GM21529 (cell line): Measurements from ENCODE around the gene CDH16.
"Not testable (repeated sequence)": the region's sequence is repeated elsewhere in the genome, so short reads cannot be mapped to it uniquely, and the experiment has no call there.

ENCODE experiments used
- ATAC-seq: cut with Tn5 transposase; IDR thresholded peaks from one replicate; pipeline ENCODE4 v1.9.1; 2021; ENCODE audit not compliant: unreplicated experiment

CDH16 gene, protein sequence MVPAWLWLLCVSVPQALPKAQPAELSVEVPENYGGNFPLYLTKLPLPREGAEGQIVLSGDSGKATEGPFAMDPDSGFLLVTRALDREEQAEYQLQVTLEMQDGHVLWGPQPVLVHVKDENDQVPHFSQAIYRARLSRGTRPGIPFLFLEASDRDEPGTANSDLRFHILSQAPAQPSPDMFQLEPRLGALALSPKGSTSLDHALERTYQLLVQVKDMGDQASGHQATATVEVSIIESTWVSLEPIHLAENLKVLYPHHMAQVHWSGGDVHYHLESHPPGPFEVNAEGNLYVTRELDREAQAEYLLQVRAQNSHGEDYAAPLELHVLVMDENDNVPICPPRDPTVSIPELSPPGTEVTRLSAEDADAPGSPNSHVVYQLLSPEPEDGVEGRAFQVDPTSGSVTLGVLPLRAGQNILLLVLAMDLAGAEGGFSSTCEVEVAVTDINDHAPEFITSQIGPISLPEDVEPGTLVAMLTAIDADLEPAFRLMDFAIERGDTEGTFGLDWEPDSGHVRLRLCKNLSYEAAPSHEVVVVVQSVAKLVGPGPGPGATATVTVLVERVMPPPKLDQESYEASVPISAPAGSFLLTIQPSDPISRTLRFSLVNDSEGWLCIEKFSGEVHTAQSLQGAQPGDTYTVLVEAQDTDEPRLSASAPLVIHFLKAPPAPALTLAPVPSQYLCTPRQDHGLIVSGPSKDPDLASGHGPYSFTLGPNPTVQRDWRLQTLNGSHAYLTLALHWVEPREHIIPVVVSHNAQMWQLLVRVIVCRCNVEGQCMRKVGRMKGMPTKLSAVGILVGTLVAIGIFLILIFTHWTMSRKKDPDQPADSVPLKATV

DNA sequence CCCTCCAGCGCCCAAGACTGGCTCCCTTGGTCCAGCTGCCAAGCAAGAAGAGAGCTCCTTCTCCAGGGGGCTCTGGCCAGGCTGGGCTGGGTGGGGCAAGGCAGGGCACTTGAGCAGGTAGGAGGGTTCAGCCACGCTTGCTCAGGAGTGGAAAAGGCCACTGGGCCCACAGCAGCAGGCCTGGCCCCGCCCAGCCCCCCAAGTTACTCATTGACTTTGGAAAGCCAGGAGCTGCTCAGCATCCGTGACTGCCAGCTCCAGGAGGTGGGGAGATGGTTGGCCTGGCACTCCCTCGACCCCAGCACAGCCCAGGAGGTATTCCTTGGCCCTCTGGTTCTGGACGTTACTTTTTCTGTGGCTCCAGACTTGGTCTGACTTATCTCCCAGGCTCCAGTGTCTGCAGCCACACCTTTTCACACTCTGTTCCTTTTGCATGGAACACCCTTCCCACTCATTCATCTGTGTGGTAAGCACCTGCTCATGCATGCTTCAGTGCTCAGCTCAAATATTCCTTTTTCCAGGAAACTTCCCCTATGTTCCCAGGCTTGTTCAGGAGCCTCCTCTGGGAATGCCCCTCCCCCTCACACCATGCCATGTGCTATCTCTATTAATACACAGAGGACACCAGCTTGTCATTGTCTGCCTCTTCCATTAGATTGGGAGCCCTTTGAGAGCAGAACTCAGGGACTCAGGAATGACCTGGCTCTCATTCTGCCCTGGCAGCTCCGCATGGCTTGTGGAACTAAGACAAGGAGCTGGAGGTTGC, at the start of gene CDH16:
CDH16 (minus strand) TSS at position 83 of the 766 bp plus-strand sequence. CDS start 820 bp downstream, outside the sequence.
- no peak for ATAC-seq

DNA sequence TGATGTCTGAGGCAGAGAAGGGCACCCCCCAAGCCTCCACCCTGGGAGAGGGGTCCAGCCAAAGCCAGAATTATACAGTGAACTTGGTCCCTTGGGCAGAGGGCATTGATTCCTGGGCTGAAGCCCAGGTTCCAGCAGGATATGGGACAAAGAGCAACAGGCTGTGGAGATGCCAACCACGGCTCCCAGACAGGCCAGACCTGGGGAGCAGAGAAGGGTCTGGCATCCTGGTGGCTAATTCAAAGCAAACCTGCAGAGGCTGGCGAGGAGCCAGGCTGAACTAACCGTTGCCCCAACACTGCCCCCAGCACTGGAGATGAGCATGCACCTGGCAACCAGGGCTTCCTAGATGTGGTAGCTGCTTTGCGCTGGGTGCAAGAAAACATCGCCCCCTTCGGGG, 45.4 kb upstream of the CDH16 start:
- no peak for ATAC-seq

DNA sequence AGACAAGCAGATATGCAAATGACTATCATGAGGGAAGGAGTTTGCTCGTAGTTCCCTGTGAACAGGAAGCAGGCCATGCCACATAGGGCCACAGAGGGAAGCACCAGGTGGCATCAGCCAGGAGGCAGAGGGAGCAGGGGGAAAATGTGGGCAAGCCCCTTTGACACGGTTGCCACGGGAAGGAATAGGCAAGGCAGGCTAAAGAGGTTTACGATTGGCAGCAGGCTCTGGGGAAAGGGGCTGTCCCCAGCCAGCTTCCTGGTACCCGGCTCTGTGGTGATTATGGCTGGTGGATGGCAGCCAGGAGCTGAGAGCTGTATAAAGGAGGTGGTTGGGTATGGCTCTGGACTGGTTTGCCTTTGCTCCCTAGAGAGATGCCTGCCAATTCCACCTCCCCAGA, 43.2 kb upstream of the CDH16 start:
- no peak for ATAC-seq

DNA sequence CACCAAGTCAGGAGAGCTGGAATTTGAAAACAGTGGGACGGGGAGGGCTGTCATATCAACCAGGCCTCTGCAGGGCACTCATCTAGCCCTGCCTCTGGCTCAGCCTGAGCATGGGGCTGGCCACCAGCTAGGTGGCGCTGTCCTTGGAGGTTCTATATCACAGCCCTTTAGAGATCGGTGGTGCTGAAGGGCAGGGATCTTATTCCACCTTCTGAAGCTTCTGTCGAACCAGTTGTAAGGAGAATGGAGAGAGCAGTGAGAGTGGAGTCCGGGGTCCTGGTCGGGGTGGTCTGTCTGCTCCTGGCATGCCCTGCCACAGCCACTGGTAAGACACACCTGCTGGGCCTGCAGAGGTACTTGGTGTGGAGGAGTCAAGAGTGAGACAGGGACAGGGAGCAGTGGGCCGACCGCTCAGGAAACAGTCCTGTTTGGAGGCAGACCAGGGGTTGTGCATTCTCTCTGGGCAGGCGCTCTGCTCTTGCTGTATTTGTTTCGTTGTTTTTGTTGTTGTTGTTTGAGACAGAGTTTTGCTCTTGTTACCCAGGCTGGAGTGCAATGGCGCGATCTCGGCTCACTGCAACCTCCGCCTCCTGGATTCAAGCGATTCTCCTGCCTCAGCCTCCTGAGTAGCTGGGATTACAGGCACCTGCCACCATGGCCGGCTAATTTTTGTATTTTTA, 42.5 kb upstream of the CDH16 start, which contains the start of gene CES3:
CES3 (plus strand) TSS at position 202 of the 680 bp plus-strand sequence; CDS start at position 244, 42 bp downstream.
- ATAC-seq = peak; percentile 59

DNA sequence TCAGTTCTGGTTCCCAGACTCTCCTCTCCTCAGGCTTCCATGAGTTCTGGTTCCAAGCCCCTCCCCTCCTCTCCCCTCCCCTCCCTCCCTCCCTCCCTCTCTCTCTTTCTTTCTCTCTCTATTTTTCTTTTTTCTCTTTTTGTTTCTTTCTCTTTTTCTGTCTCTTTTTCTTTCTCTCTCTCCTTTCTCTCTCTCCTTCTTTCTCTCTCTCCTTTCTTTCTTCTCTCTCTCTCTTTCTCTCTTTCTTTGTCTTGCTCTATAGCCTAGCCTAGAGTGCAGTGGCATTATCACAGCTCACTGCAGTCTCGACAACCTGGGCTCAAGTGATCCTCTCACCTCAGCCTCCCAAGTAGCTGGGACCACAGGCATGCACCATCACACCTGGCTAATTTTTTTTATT, 41.6 kb upstream of the CDH16 start:
- ATAC-seq = no peak

DNA sequence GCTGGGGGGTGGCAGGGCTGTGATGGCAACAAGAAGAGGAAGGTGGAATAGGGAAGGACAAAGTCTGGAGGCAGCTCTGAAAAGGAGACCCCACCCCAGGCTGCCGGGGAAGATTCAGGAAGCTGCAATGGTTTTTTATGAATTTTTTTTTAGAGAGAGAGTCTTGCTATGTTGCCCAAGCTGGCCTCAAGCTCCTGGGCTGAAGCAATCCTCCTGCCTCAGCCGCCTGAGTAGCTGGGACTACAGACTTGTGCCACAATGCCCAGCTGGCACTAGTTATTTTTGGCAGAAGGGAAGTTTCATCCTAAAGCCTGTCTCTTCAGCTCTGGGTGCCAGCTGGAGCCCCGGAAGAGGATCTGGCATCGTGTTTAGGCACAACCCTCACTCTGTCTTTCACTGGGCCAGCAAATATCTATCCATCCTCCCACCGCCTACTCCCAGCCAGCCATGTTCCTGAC, 41.0 kb upstream of the CDH16 start:
- no peak for ATAC-seq

DNA sequence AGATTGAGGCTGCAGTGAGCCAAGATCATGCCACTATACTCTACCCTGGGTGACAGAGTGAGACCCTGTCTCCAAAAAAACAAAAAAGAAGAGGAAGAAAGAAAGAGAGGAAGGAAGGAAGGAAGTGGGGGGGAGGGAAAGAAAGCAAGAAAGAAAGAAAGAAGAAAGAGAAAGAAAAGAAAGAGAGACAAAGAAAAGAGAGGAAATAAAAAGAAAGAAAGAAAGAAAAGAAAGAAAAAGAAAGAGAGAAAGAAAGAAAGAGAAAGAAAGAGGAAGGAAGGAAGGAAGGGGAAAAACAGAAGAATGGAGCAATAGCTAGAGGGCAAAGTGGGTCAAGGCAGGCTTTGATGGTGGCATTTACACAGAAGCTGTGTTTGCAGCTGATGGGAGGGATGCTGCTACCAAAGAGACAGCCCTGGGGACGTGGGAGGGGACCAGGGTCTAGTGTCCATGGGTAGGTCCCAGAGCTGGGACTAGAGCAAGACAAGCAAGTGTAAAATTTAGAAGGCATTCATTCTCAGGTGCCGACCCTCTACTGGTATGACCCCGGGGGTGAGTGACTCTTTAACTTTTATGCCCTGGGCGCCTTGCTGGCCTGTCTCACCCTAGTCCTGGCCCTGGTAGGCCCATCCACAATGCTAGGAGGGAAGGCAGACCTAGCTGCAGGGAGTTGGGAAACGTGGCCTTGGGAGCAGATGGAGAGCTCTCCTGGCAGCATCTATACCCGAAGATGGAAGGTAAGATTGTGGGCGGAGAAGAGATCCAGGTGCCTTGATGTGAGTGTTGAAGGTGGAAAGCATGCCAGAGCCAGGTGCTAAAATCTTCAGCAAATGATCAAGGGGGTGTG, 40.4 kb upstream of the CDH16 start:
- ATAC-seq = no peak

DNA sequence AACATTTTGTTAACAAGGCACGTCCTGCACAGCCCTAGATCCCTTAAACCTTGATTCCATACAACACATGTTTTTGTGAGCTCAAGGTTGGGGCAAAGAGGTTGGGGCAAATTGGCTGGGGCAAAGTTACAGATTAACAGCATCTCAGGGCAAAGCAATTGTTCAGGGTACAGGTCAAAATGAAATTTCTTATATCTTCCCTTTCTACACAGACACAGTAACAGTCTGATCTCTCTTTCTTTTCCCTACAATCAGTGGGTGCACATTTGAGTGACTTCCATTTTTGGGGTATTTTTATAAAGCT, 37.4 kb upstream of the CDH16 start:
- not testable (repeated sequence) for ATAC-seq

DNA sequence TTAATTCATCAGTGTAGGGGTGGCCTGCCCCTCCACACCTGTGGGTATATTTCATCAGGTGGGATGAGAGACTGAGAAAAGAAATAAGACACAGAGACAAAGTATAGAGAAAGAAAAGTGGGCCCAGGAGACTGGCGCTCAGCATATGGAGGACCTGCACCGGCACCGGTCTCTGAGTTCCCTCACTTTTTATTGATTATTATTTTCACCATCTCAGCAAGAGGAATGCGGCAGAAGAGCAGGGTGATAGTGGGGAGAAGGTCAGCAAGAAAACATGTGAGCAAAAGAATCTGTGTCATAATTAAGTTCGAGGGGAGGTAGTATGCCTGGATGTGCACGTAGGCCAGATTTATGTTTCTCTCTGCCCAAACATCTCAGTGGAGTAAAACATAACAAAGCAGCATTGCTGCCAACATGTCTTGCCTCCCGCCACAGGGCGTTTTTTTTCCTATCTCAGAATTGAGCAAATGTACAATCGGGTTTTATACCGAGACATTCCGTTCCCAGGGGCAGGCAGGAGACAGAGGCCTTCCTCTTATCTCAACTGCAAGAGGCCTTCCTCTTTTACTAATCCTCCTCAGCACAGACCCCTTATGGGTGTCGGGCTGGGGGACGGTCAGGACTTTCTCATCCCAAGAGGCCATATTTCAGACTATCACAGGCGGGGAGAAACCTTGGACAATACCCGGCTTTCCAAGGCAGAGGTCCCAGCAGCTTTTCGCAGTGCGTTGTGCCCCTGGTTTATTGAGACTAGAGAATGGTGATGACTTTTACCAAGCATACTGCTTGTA, 36.9 kb upstream of the CDH16 start:
- ATAC-seq = not testable (repeated sequence)

DNA sequence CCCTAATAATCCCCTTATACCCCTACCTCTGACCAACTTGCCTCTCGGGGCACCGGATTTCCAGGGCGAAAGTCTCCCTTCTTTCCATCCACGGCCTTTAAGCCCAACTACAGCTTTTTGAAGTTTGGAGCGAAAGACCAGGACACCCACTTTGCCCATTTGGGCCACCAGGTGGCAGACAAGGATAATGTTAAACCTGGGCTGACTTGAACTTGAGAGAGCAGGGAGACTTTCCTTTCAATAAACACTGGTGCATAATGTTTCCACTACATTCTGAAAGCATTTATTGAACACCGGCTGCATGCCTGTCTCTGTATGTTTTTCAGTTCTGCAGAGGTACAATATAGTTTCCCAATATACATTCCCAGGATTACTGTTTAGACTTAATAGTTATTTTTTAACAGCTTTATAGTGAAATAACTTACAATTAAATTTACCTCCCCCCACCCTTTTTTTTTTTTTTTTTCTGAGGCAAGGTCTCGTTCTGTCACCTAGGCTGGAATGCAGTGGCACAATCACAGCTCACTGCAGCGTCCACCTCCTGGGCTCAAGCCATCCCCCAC, 35.5 kb upstream of the CDH16 start:
- ATAC-seq = peak; percentile 56

DNA sequence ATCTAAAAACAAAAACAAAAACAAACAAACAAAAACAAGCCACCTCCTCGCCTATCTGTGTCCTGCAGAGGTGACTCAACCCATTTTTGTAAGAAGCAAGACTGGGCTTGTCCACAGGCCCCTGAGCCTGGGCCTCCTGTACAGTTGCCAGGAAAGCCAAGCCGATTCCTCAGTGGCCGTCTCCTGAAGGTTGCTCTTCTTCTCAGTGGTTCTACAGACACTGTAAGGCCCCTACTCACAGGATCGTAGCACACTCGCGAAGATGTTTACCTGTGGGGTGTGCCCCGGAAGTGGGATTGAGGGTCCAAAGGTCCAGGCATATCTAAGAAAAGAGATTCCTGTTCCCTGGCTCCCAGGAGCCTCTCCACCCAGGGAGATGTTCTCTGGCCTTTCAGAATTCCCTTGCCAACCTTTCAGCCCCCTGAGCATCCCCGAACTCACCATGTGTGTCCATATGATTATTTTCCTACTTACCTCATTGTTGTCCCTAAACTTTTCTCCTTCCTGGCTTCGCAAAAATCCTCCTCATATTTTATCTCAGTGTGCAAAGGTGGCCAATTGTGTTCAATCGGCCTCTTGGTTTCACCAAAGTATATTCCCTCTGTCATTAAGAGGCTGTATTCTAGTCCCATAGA, 34.9 kb upstream of the CDH16 start:
- no peak for ATAC-seq

DNA sequence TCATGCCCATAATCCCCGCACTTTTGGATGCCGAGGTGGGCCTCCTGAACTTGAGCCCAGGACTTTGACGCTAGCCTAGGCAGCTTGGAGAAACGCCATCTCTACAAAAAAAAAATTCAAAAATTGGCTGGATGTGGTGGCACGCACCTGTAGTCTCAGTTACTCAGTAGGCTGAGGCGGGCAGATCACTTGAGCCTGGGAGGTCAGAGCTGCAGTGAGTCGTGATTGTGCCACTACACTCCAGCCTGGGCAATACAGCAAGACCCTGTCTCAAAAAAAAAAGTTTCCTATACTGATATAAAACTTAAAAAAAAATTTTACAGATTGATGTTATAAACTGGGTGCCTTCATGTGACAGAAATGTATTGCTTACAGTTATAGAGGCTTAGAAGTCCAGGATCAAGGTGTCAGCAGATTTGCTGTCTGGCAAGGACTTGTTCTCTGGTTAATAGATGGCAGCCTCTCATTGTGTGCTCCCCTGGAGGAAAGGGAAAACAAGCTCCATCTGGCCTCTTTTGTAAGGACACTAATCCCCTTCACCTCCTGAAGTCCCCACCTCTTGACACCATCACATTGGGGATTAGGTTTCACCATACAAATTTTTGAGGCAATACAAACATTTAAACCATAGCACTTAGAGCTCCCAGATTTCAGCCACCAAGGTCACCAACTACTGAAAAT, 33.9 kb upstream of the CDH16 start:
- ATAC-seq = no peak

DNA sequence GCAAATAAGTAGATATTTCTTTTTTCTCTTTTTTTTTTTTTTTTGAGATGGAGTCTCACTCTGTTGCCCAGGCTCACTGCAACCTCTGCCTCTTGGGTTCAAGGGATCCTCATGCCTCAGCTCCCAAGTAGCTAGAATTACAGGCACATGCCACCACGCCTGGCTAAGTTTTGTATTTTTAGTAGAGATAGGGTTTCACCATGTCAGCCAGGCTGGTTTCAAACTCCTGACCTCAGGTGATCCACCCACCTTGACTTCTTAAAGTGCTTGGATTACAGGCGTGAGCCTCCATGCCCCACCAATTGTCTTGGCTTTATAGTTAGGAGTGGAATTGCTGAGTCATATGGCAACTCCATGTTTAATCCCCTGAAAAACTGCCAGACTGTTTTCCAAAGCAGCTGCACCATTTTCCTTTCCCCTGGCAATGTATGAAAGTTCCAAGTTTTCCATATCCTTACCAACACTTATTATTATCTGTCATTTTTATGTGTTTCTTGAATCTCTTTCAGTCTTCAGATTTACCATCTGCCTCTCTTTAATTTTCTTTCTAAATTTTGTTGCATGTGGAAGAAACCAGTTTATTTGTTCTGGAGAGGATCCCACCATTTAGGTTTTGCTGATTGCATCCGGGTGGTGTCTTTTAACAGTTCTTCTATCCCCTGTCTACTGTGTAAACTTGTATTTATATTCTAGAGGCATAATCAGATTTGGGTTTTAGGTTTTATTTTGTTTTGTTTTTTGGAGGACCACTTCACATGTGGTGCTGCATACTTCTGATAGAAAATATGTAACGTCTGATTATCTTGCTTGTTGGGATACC, 32.5 kb upstream of the CDH16 start:
- ATAC-seq = no peak

DNA sequence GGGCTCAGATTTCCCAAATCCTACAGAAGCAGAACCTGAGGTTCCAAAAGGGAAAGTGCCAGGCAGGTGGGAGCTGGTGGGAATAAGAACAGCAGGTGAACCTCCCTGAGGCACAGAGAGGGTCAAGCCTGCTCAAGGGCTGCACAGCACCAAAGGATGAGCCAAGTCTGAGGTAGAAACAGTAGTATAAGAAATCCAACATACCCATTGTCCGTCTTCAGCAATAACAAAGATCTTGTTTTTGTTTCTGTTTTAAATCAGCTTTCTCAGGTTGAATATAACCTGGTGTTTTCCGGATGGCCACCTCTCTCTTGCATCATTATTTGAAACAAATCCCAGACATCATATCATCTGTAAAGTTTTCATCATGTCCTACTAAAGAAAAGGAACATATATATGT, 31.8 kb upstream of the CDH16 start:
- ATAC-seq = peak; percentile 37

DNA sequence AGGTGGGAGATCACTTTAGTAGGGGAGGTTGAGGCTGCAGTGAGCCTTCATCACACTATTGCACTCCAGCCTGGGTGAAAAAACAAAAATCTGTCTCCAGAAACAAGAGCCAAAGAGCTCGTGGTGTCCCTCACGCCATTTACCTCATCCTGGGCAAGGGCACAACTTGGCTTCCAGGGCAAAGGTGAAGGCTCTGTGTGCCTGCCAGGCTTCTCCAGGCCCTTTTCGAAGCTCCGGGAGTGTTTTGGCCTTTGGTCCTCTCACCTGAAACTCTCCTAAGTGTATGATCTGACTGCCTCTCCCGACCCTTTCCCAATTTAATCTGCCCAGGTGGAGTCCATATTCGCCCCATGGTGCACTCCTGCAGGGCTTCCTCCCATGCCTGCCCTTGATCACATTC, 30.8 kb upstream of the CDH16 start:
- ATAC-seq = no peak

DNA sequence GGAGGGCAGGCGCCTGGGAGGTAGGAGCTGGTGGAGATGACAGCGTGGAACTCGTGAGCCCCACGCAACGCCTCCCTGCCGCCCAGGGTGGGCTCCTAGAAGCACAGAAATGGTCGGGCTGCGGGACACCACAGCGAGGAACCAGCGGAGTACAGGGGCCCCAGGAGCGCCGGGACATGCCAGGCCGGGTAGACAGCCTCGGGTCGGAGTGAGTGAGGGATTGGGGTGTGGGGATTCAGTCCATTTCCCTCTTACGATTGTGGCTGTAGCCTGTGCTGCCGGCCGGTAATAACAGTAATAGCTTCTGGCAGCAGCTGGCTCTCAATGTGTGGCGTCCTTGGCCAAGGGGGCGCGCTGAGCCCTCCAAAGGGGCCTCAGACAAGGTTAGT, 30.1 kb upstream of the CDH16 start:
- ATAC-seq = no peak
